ENCODE measurements around the gene PDE11A.

GRCh38 chr2:177715771-177716170 is 356.8 kb downstream of the PDE11A start:
- TF ChIP-seq CTCF (IDR thresholded peaks at IDR 0.05; ENCODE audit: insufficient read depth, low read length, poor library complexity, severe bottlenecking) (no peak), EZH2phosphoT487 (conservative IDR thresholded peaks at IDR 0.05; ENCODE audit: low read length) (no peak)

All from SU-DHL-6 (cell line).